HEK293T (cell line): ENCODE results near the gene SF3A2.

Experiments used
- ARNT ChIP-seq: fragments of 450-650 bp; IDR thresholded peaks from 2 replicates; pipeline ENCODE4 v1.6.1; 2017; ENCODE audit warnings: mild to moderate bottlenecking
- BHLHE40 ChIP-seq: fragments of 450-650 bp; IDR thresholded peaks from 2 replicates; pipeline ENCODE4 v1.6.1; 2016; ENCODE audit warnings: mild to moderate bottlenecking, moderate library complexity, borderline replicate concordance
- CTBP1 ChIP-seq: fragments of 450-650 bp; IDR thresholded peaks from 2 replicates; pipeline ENCODE4 v1.6.1; 2016; ENCODE audit warnings: borderline replicate concordance
- ELF4 ChIP-seq: fragments of 450-650 bp; IDR thresholded peaks from 2 replicates; pipeline ENCODE4 v1.6.1; 2017; ENCODE audit warnings: antibody characterized with exemption
- FOXA1 ChIP-seq: fragments of 450-650 bp; IDR thresholded peaks from 2 replicates; pipeline ENCODE4 v1.6.1; 2016; ENCODE audit warnings: mild to moderate bottlenecking
- FOXM1 ChIP-seq: fragments of 450-650 bp; IDR thresholded peaks from 2 replicates; pipeline ENCODE4 v1.6.1; 2017; ENCODE audit warnings: mild to moderate bottlenecking, borderline replicate concordance
- HDGF ChIP-seq: fragments of 450-650 bp; IDR thresholded peaks from 2 replicates; pipeline ENCODE4 v1.6.1; 2017; ENCODE audit warnings: antibody characterized with exemption, borderline replicate concordance
- PKNOX1 ChIP-seq: fragments of 450-650 bp; IDR thresholded peaks from 2 replicates; pipeline ENCODE4 v1.6.1; 2016
- SP1 ChIP-seq: fragments of 450-650 bp; IDR thresholded peaks from 2 replicates; pipeline ENCODE4 v1.6.1; 2017
- SUZ12 ChIP-seq: fragments of 450-650 bp; IDR thresholded peaks from 2 replicates; pipeline ENCODE4 v1.6.1; 2016; ENCODE audit warnings: mild to moderate bottlenecking
- TARDBP ChIP-seq: fragments of 450-650 bp; IDR thresholded peaks from 2 replicates; pipeline ENCODE4 v1.6.1; 2016

GRCh38 chr19:2194513-2195078 lies 42.0 kb upstream of the SF3A2 start:
- TF ChIP-seq FOXM1 (no peak), SUZ12 (no peak), ELF4 (no peak), FOXA1 (no peak), BHLHE40 (no peak), SP1 (no peak), ARNT (no peak), PKNOX1 (no peak), TARDBP (no peak), CTBP1 (no peak), HDGF (no peak)
